K562 (cell line): ENCODE measurements around the gene DBT. TPM values are rescaled to one million over a fixed set of nuclear protein-coding genes. Genes with fewer than 3 reads are reported as not detected.
A peak's percentile ranks its signal among the peaks of the same experiment; 100 is the strongest.

Source experiments
- ATAC-seq: fragments of 200-7000 bp; cut with Tn5 transposase; 3 replicates; pipeline ENCODE4 v1.9.1; 2020; ENCODE audit warnings: moderate library complexity
- BruUV-seq: library from RNA; stranded (reverse); fragments of 400-500 nt; replicated peaks from 2 replicates; lab custom pipeline; 2021; lab: Mats Ljungman, UMichigan
- CTCF ChIA-PET: fragments of 300-600 bp; formaldehyde crosslinking; extraction: SDS; loops from one replicate; lab custom pipeline; 2021; ENCODE audit warnings: low intra/inter-chr PET ratio; lab: Yijun Ruan, JAX
- POLR2A ChIA-PET: fragments of 300-600, 350-650 bp; sonication (Branson Sonifier 250); formaldehyde crosslinking; extraction: SDS; loops from one replicate; lab custom pipeline; 2021; ENCODE audit warnings: antibody characterized with exemption, inconsistent platforms; lab: Yijun Ruan, JAX
- DNase-seq, 4 experiments: peaks; one replicate each; pipeline versions ENCODE4 v3.0.0 to v3.0.0-alpha.2; 2011 to 2018; ENCODE audit warnings: low spot score in 3 of 4, mixed read lengths in 3 of 4; ENCODE audit errors: extremely low read depth in 1 of 4
- FAIRE-seq: peaks from 2 replicates; lab custom pipeline; 2011; peaks lifted over from hg19 to GRCh38; lab: Jason Lieb, UNC
- H2AFZ ChIP-seq: 2 replicates; pipeline ENCODE4 v1.6.0; 2011; ENCODE audit warnings: low read depth, low read length, control low read depth, inconsistent platforms
- H3K27ac ChIP-seq: fragments of 200-600 bp; 3 replicates; pipeline ENCODE4 v1.8.0; 2011; ENCODE audit warnings: low read depth, mild to moderate bottlenecking, control low read depth, inconsistent platforms, low read length, moderate library complexity, mixed read lengths; ENCODE audit errors: extremely low read depth
- H3K27me3 ChIP-seq, 2 experiments: fragments of 300-600 bp in 1 of 2; 2 replicates in 1 of 2; 3 replicates in 1 of 2; pipeline versions ENCODE4 v1.6.0 to v1.8.0; 2011; ENCODE audit warnings: inconsistent platforms in 2 of 2, low read length in 2 of 2, mild to moderate bottlenecking in 1 of 2, mixed read lengths in 1 of 2, moderate library complexity in 1 of 2; ENCODE audit not compliant: control insufficient read depth in 2 of 2, insufficient read depth in 2 of 2
- H3K36me3 ChIP-seq: fragments of 300-600 bp; 3 replicates; pipeline ENCODE4 v1.8.0; 2011; ENCODE audit warnings: mild to moderate bottlenecking, low read length, inconsistent platforms; ENCODE audit not compliant: control insufficient read depth, insufficient read depth
- H3K4me1 ChIP-seq, 2 experiments: fragments of 200-600 bp in 1 of 2; replicated peaks in 1 of 2; 2 replicates in 1 of 2; 3 replicates in 1 of 2; pipeline versions ENCODE4 v1.5.1 to v1.8.0; 2011; ENCODE audit warnings: inconsistent platforms in 2 of 2, low read length in 2 of 2, mild to moderate bottlenecking in 1 of 2, mixed read lengths in 1 of 2, moderate library complexity in 1 of 2; ENCODE audit not compliant: control insufficient read depth in 2 of 2, insufficient read depth in 2 of 2
- H3K4me2 ChIP-seq: 2 replicates; pipeline ENCODE4 v1.6.1; 2011; ENCODE audit warnings: low read length, control low read depth, inconsistent platforms, mixed read lengths; ENCODE audit not compliant: insufficient read depth
- H3K4me3 ChIP-seq: fragments of 200-600 bp; sonication (generic), shearing (Covaris generic); 2 replicates; pipeline ENCODE4 v1.5.1; 2016; ENCODE audit warnings: control low read depth, inconsistent platforms
- H3K79me2 ChIP-seq: fragments of 200-600 bp; 3 replicates; pipeline ENCODE4 v1.8.0; 2011; ENCODE audit warnings: low read length, inconsistent platforms; ENCODE audit not compliant: control insufficient read depth, insufficient read depth
- H3K9ac ChIP-seq, 2 experiments: 2 replicates each; pipeline versions ENCODE4 v1.6.0 to v1.6.1; 2011; ENCODE audit warnings: low read depth in 2 of 2, low read length in 2 of 2, control low read depth in 1 of 2, inconsistent platforms in 1 of 2, mild to moderate bottlenecking in 1 of 2, mixed read lengths in 1 of 2; ENCODE audit not compliant: insufficient read depth in 1 of 2
- H3K9me1 ChIP-seq: one replicate; pipeline ENCODE4 v1.6.0; 2011; ENCODE audit warnings: inconsistent platforms, mild to moderate bottlenecking, low read length, moderate library complexity; ENCODE audit not compliant: control insufficient read depth, insufficient read depth
- H3K9me3 ChIP-seq: replicated peaks from 2 replicates; pipeline ENCODE4 v1.5.1; 2011; ENCODE audit warnings: low read depth, low read length, inconsistent platforms; ENCODE audit not compliant: control insufficient read depth, insufficient read depth
- H4K20me1 ChIP-seq: replicated peaks from 2 replicates; pipeline ENCODE4 v1.6.1; 2011; ENCODE audit warnings: low read length, inconsistent platforms, mixed read lengths; ENCODE audit not compliant: control insufficient read depth, insufficient read depth
- ELF2 ChIP-seq: fragments of 250-450 bp; sonication (Bioruptor Pico); IDR thresholded peaks from 2 replicates; pipeline ENCODE4 v1.5.0; 2021; ENCODE audit warnings: mild to moderate bottlenecking
- HES1 ChIP-seq: fragments of 450-650 bp; IDR thresholded peaks from 2 replicates; pipeline ENCODE4 v1.6.1; 2016; ENCODE audit warnings: low read depth, mild to moderate bottlenecking, moderate library complexity
- HLTF ChIP-seq: fragments of 450-650 bp; IDR thresholded peaks from 2 replicates; pipeline ENCODE4 v1.6.1; 2016
- HNRNPK ChIP-seq: fragments of 200-400 bp; formaldehyde crosslinking; IDR thresholded peaks from one replicate; pipeline ENCODE4 v1.6.1; 2018; ENCODE audit warnings: mild to moderate bottlenecking, low read depth, low read length; ENCODE audit not compliant: poor library complexity, severe bottlenecking
- MLX ChIP-seq, 2 experiments: fragments of 450-650 bp in 1 of 2; sonication (generic) in 1 of 2; formaldehyde crosslinking; conservative IDR thresholded peaks; 2 replicates each; pipeline versions ENCODE4 v1.4.0 to v1.8.1; 2020 to 2022; ENCODE audit warnings: mild to moderate bottlenecking in 1 of 2, missing genetic modification reagents in 1 of 2
- MYBL2 ChIP-seq, 2 experiments: fragments of 450-650 bp in 1 of 2; sonication (generic) in 1 of 2; formaldehyde crosslinking in 1 of 2; IDR thresholded peaks; 2 replicates each; pipeline versions ENCODE4 v1.6.1 to v1.8.1; 2017 to 2022; ENCODE audit warnings: borderline replicate concordance in 1 of 2, inconsistent platforms in 1 of 2, low read depth in 1 of 2, mild to moderate bottlenecking in 1 of 2, missing genetic modification reagents in 1 of 2, moderate library complexity in 1 of 2
- NR1H2 ChIP-seq: sonication (generic); formaldehyde crosslinking; IDR thresholded peaks from 2 replicates; pipeline ENCODE4 v1.4.0; 2020; ENCODE audit warnings: mild to moderate bottlenecking, missing genetic modification reagents
- RBFOX2 ChIP-seq: fragments of 200-400 bp; formaldehyde crosslinking; IDR thresholded peaks from 2 replicates; pipeline ENCODE4 v1.6.1; 2017; ENCODE audit warnings: low read depth, mild to moderate bottlenecking, low read length, moderate library complexity
- RBM34 ChIP-seq: fragments of 200-400 bp; formaldehyde crosslinking; IDR thresholded peaks from 2 replicates; pipeline ENCODE4 v1.6.1; 2018; ENCODE audit warnings: low read length, borderline replicate concordance; ENCODE audit not compliant: insufficient read depth
- UBTF ChIP-seq, 2 experiments: IDR thresholded peaks; 2 replicates each; pipeline ENCODE4 v1.6.1; 2012; ENCODE audit warnings: improper control_type of control experiment in 2 of 2, low read depth in 2 of 2, low read length in 2 of 2, borderline replicate concordance in 1 of 2
- ZNF696 ChIP-seq: fragments of 250-450 bp; sonication (Bioruptor Pico); conservative IDR thresholded peaks from 2 replicates; pipeline ENCODE4 v1.4.0; 2020; ENCODE audit warnings: mild to moderate bottlenecking, moderate library complexity
- ZNF766 ChIP-seq: fragments of 200-800 bp; sonication (Bioruptor generic); conservative IDR thresholded peaks from 2 replicates; pipeline ENCODE4 v1.6.1; 2016; ENCODE audit warnings: missing genetic modification characterization, missing compliant biosample characterization
- WGBS: fragments of 100-300 bp; shearing (Covaris generic); methylation state at CpG from one replicate; pipeline ENCODE4 v1.1.6; 2016; ENCODE audit warnings: low coverage, mixed read lengths; ENCODE audit not compliant: insufficient coverage; ENCODE audit errors: missing lambda C conversion rate; 5-methylcytosine and 5-hydroxymethylcytosine counted together
- in situ Hi-C: fragments of 300-500 bp; cut with MboI; formaldehyde crosslinking; loops from 4 replicates; pipeline ENCODE4 v1.15.0; 2018; ENCODE audit warnings: inconsistent platforms, mixed read lengths
- intact Hi-C: fragments of 100-400 bp; cut with micrococcal nuclease; formaldehyde crosslinking; loops from 2 replicates; pipeline ENCODE4 v1.14.2; 2022
- polyA plus RNA-seq, 8 experiments: library from polyadenylated mRNA; depleted of rRNA in 4 of 8; stranded (reverse) in 5 of 8; unstranded in 3 of 8; fragments of >200 nt; fragmentation: Nextera tagmentation in 2 of 8; fragmentation: Illumina TruSeq in 1 of 8; extraction: Ambion mirVana in 2 of 8; extraction: Trizol in 1 of 8; gene quantifications; 2 replicates each; pipeline versions ENCODE4 v1.2.1 to v1.2.3, GENCODE V29; 2011 to 2014; ENCODE audit warnings: inconsistent platforms in 1 of 8, missing spikeins in 1 of 8
- total RNA-seq, 7 experiments: library from RNA; depleted of rRNA in 6 of 7; stranded (reverse); fragments of >200 nt in 6 of 7; fragmentation: Illumina TruSeq in 2 of 7; extraction: Trizol in 2 of 7; gene quantifications; 2 replicates each; pipeline versions ENCODE4 v1.2.1 to v1.2.3, GENCODE V29; 2011 to 2021; ENCODE audit warnings: low replicate concordance in 1 of 7
- TF ChIP-seq, protein P1 (sequence below), 3 experiments: fragments of 200-800 bp in 1 of 3; fragments of 250-450 bp in 1 of 3; fragments of 450-650 bp in 1 of 3; sonication (Bioruptor Pico) in 1 of 3; sonication (Bioruptor generic) in 1 of 3; formaldehyde crosslinking in 1 of 3; IDR thresholded peaks; 2 replicates each; pipeline versions ENCODE4 v1.6.1 to v1.8.0; 2016 to 2022; ENCODE audit warnings: mild to moderate bottlenecking in 2 of 3, missing genetic modification characterization in 2 of 3, missing compliant biosample characterization in 1 of 3, moderate library complexity in 1 of 3

The DBT gene
- total and polyA plus RNA-seq, 9 of the 15 experiments (the other 6 are each of a cell fraction or from before 2014, with no cell fraction given), result 2.7 to 13.5 (median 7.3) TPM

GRCh38 chr1:100188617-100189016, 61.0 kb downstream of the DBT start (continued):
- TF ChIP-seq, protein P1, sequence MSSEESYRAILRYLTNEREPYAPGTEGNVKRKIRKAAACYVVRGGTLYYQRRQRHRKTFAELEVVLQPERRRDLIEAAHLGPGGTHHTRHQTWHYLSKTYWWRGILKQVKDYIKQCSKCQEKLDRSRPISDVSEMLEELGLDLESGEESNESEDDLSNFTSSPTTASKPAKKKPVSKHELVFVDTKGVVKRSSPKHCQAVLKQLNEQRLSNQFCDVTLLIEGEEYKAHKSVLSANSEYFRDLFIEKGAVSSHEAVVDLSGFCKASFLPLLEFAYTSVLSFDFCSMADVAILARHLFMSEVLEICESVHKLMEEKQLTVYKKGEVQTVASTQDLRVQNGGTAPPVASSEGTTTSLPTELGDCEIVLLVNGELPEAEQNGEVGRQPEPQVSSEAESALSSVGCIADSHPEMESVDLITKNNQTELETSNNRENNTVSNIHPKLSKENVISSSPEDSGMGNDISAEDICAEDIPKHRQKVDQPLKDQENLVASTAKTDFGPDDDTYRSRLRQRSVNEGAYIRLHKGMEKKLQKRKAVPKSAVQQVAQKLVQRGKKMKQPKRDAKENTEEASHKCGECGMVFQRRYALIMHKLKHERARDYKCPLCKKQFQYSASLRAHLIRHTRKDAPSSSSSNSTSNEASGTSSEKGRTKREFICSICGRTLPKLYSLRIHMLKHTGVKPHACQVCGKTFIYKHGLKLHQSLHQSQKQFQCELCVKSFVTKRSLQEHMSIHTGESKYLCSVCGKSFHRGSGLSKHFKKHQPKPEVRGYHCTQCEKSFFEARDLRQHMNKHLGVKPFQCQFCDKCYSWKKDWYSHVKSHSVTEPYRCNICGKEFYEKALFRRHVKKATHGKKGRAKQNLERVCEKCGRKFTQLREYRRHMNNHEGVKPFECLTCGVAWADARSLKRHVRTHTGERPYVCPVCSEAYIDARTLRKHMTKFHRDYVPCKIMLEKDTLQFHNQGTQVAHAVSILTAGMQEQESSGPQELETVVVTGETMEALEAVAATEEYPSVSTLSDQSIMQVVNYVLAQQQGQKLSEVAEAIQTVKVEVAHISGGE (CRISPR knock-in tag; IDR thresholded peaks at IDR 0.05), result no peak
- TF ChIP-seq ELF2 (CRISPR knock-in tag), result no peak
- TF ChIP-seq HES1, result no peak

DNA sequence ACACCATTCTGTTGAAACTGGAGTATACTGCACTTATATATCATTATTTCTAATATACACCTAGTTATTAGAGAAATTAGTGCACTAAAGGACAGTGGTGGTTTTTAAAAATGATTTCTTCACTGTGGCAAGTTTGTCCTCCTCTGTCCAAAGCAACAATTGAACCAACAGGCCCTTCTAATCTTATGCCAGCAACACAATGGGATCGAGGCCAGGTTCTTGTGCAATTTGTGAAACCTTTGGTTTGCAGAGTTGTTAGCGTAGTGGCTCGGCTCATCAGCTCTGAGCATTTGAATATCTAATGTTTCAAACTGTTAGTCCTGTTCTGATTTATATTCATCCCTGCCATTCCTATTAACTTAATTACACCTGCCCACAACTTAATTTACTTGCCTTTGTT, 61.7 kb downstream of the DBT start:
- 90% methylated on average over 3 of the region's 3 CpGs for WGBS
- TSS peak; percentile 10 for BruUV-seq
- POLR2A ChIA-PET, result no interaction called here
- TF ChIP-seq MYBL2 (IDR thresholded peaks at IDR 0.05; ENCODE audit: low read depth), result no peak
- TF ChIP-seq MYBL2 (CRISPR knock-in tag; IDR thresholded peaks at IDR 0.05; ENCODE audit: borderline replicate concordance), result no peak
- no peak for TF ChIP-seq NR1H2 (CRISPR knock-in tag)
- TF ChIP-seq RBM34, result no peak
- TF ChIP-seq HLTF, result no peak
- TF ChIP-seq UBTF (IDR thresholded peaks at IDR 0.05; ENCODE audit: borderline replicate concordance in 1 of 2, low read depth in 2 of 2, low read length in 2 of 2), result no peak
- no peak for TF ChIP-seq ZNF696 (CRISPR knock-in tag)
- no peak for TF ChIP-seq ZNF766
- TF ChIP-seq HNRNPK, result no peak
- TF ChIP-seq MLX (CRISPR knock-in tag; conservative IDR thresholded peaks at IDR 0.05), result no peak
- no peak for TF ChIP-seq RBFOX2

More for the DNA sequence above, 61.7 kb downstream of the DBT start:
- Histone ChIP-seq H3K4me1 (no peaks in the 10 kb centered on the region), H2AFZ (no peak overlapping the region), H3K36me3 (peaks cover 11% of the 10 kb centered on the region; the same call in 1 of the 3 replicates), H3K9me3 (no peaks in the 10 kb centered on the region), H3K4me2 (no peak overlapping the region), H3K4me3 (no peak overlapping the region), H3K79me2 (no peaks in the 10 kb centered on the region), H3K27me3 (no peaks in the 10 kb centered on the region), H3K9me1 (no peaks in the 10 kb centered on the region), H3K9ac (no peak overlapping the region), H3K27ac (no peak overlapping the region), H4K20me1 (no peaks in the 10 kb centered on the region)
- no peak for ATAC-seq
- intact Hi-C loops, result no loop called here
- FAIRE-seq, result no peak
- CTCF ChIA-PET, result no interaction called here
- DNase-seq, result no peak
- in situ Hi-C loops, result no loop called here
